Astrocyte of the cerebellum (primary cell): ENCODE data around the gene ZBTB24.

ENCODE experiments used
- DNase-seq: peaks from one replicate; pipeline ENCODE4 v3.0.0-alpha.2; 2011; ENCODE audit warnings: low read depth
- H3K4me3 ChIP-seq: 2 replicates; pipeline ENCODE4 v1.5.1; 2011; ENCODE audit warnings: mild to moderate bottlenecking, low read depth, low read length, moderate library complexity
- CTCF ChIP-seq: IDR thresholded peaks from 2 replicates; pipeline ENCODE4 v1.5.1; 2012; ENCODE audit warnings: low read length, low read depth, moderate library complexity, mild to moderate bottlenecking; ENCODE audit errors: missing control alignments
- in situ Hi-C: cut with HindIII; loops from 2 replicates; pipeline ENCODE4 v1.10.0; 2017; ENCODE audit warnings: low sequenced_read_pairs

Gene ZBTB24

DNA sequence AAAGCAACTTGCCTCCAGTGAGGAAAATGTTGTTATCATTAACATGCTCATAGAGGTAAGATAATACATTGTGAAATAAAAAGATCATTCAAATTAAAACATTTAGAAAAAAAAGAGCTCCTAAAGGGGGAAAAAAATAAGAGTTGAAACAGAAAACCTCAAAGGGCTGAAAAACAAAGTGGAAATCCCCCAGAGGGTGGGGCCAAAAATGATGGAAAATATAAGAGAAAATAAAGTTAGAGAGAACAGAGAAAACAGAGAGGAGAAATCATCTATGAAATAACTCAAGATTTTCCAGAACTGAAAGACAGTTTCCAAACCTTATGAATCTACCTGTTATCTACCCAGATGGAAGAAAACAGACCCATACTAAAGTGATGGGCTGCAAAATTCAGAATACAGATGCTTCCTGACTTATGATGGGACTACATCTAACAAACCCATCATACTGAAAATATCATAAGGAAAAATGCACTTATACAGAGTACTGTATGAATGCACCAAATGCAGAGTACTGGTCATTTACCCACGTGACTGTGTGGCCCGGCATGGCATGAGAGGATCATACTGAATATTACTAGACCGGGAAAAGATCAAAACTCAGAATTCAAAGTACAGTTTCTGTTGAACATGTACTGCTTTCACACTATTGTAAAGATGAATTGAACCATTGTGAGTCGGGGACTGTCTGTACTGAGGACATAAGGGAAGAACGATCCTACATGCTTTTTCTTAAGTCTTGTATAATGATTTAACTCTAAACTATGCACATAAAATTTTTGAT lies 4.0 kb downstream of the ZBTB24 start:
- TF ChIP-seq CTCF, result no peak
- peak overlapping the region; percentile 5 for H3K4me3 ChIP-seq
- no peak for DNase-seq
- in situ Hi-C loops, result no loop called here

DNA sequence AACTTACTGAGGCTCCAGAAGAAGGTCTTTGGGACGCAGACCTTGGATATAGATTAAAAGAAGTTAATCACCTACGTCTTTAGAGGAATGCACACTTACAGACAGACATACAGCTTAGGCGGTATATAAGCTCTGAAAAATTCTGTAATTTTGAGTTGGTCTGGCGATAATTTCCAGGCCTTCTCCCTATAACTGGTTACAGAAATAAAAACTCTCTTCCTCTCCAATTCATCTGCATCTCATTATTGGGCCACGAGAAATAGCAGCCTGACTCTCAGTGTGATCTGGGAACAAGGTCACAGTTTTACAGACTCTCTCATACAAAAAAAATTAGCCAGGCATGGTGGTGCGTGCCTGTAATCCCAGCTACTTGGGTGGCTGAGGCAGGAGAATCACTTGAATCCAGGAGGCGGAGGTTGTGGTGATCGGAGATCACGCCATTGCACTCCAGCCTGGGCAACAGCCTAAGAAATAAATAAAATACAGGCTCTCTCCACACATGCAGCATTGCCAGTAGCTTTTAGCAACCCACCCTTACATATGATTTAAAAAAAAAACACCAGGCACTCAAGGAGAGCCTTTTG lies 4.7 kb downstream of the ZBTB24 start:
- in situ Hi-C loops, result no loop called here
- no peak overlapping the region for H3K4me3 ChIP-seq
- TF ChIP-seq CTCF, result no peak
- DNase-seq, result no peak

DNA sequence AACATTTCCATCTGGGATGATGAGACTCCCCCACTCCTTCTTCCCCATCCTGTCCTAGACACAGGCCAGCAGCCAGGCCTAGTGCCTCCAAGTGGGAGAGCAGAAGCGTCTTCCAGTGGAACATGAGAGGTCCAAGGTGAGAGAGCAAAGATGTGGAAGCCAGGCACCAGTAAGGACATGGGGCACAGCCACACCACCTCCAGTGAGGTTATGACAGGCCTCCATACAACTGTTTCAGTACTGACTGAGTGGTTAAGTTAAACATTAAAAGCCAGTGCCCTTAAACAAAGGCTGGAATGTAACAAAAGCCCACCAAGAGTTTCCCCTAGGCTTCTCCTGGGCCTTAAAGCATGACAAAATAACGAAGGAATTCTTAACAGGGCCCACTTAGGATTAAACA lies 5.3 kb downstream of the ZBTB24 start:
- TF ChIP-seq CTCF, result no peak
- in situ Hi-C loops, result no loop called here
- H3K4me3 ChIP-seq, result no peak overlapping the region
- no peak for DNase-seq

GRCh38 chr6:109477184-109477583 lies 5.8 kb downstream of the ZBTB24 start:
- H3K4me3 ChIP-seq, result no peak overlapping the region
- in situ Hi-C loops, result no loop called here
- no peak for DNase-seq
- no peak for TF ChIP-seq CTCF

- DNase-seq, result no peak
- in situ Hi-C loops, result no loop called here
- no peak overlapping the region for H3K4me3 ChIP-seq
- no peak for TF ChIP-seq CTCF
Measured at GRCh38 chr6:109475625-109476024, 7.4 kb downstream of the ZBTB24 start.

DNA sequence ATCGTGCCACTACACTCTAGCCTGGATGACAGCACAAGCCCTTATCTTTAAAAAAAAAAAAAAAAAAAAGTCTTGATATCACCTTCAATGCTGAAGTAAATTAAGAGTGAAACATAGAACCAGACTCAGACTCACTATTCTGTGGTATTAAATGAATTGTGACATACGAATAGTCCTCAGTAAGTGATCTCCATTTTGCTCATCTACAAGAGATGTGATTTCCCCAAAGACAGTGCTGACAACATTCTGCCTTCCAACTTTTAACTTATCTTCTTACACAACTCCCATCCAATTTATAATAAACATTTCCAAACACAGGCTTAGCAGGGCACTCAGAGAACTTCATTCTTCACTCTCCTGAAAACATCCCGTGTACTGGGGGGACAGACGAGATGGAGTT lies 8.0 kb downstream of the ZBTB24 start:
- DNase-seq, result no peak
- no peak for TF ChIP-seq CTCF
- no peak overlapping the region for H3K4me3 ChIP-seq
- in situ Hi-C loops, result no loop called here
